MM.1S (cell line): Measurements from ENCODE around the gene HIPK2.

Experiments
- DNase-seq: peaks from one replicate; pipeline ENCODE4 v3.0.0-alpha.2; 2015
- H2AFZ ChIP-seq: fragments of 300-600 bp; sonication (generic); 2 replicates; pipeline ENCODE4 v1.6.0; 2016; ENCODE audit warnings: antibody characterized with exemption, low read length
- H3F3A ChIP-seq: fragments of 300-600 bp; sonication (generic); 2 replicates; pipeline ENCODE4 v1.6.1; 2016; ENCODE audit warnings: mild to moderate bottlenecking, antibody characterized with exemption, low read length, moderate library complexity, mixed read lengths; ENCODE audit not compliant: insufficient read depth
- H3K27ac ChIP-seq: fragments of 300-600 bp; sonication (generic); 2 replicates; pipeline ENCODE4 v1.5.1; 2016; ENCODE audit warnings: mild to moderate bottlenecking, low read length
- H3K27me3 ChIP-seq: fragments of 300-600 bp; sonication (generic); replicated peaks from 2 replicates; pipeline ENCODE4 v1.6.0; 2016; ENCODE audit warnings: low read length; ENCODE audit not compliant: insufficient read depth
- H3K36me3 ChIP-seq: fragments of 300-600 bp; sonication (generic); replicated peaks from 2 replicates; pipeline ENCODE4 v1.6.1; 2016; ENCODE audit warnings: mild to moderate bottlenecking, low read length, mixed read lengths; ENCODE audit not compliant: insufficient read depth
- H3K4me1 ChIP-seq: fragments of 300-600 bp; sonication (generic); 2 replicates; pipeline ENCODE4 v1.6.1; 2016; ENCODE audit warnings: low read length, mixed read lengths
- H3K4me2 ChIP-seq: fragments of 300-600 bp; sonication (generic); 2 replicates; pipeline ENCODE4 v1.6.0; 2016; ENCODE audit warnings: low read depth, low read length
- H3K4me3 ChIP-seq: fragments of 300-600 bp; sonication (generic); 2 replicates; pipeline ENCODE4 v1.5.1; 2016; ENCODE audit warnings: low read length, mixed read lengths
- H3K79me2 ChIP-seq: fragments of 300-600 bp; sonication (generic); 2 replicates; pipeline ENCODE4 v1.6.1; 2016; ENCODE audit warnings: mixed run types, low read length, mixed read lengths
- H3K9ac ChIP-seq: fragments of 300-600 bp; sonication (generic); 2 replicates; pipeline ENCODE4 v1.6.1; 2016; ENCODE audit warnings: low read length, mixed read lengths
- H3K9me2 ChIP-seq: fragments of 300-600 bp; sonication (generic); replicated peaks from 2 replicates; pipeline ENCODE4 v1.6.1; 2016; ENCODE audit warnings: mild to moderate bottlenecking, low read length, mixed read lengths; ENCODE audit not compliant: insufficient read depth
- H3K9me3 ChIP-seq: fragments of 300-600 bp; sonication (generic); replicated peaks from 2 replicates; pipeline ENCODE4 v1.6.1; 2016; ENCODE audit warnings: mild to moderate bottlenecking, low read length, mixed read lengths; ENCODE audit not compliant: insufficient read depth
- H4K20me1 ChIP-seq: fragments of 300-600 bp; sonication (generic); 2 replicates; pipeline ENCODE4 v1.6.1; 2016; ENCODE audit warnings: mild to moderate bottlenecking, low read length, moderate library complexity, mixed read lengths; ENCODE audit not compliant: insufficient read depth
- EZH2 ChIP-seq: fragments of 300-600 bp; sonication (generic); optimal IDR thresholded peaks from 2 replicates; pipeline ENCODE3; 2017; ENCODE audit warnings: low read depth, mild to moderate bottlenecking, antibody characterized with exemption, low read length, mixed read lengths
- EZH2phosphoT487 ChIP-seq: fragments of 300-600 bp; sonication (generic); IDR thresholded peaks from 2 replicates; pipeline ENCODE4 v1.6.1; 2018; ENCODE audit warnings: antibody characterized with exemption, low read length
- TF ChIP-seq, protein P1 (sequence below): fragments of 300-600 bp; sonication (generic); IDR thresholded peaks from 2 replicates; pipeline ENCODE4 v1.5.1; 2016; ENCODE audit warnings: antibody characterized with exemption, low read length, mixed read lengths

HIPK2 gene

DNA sequence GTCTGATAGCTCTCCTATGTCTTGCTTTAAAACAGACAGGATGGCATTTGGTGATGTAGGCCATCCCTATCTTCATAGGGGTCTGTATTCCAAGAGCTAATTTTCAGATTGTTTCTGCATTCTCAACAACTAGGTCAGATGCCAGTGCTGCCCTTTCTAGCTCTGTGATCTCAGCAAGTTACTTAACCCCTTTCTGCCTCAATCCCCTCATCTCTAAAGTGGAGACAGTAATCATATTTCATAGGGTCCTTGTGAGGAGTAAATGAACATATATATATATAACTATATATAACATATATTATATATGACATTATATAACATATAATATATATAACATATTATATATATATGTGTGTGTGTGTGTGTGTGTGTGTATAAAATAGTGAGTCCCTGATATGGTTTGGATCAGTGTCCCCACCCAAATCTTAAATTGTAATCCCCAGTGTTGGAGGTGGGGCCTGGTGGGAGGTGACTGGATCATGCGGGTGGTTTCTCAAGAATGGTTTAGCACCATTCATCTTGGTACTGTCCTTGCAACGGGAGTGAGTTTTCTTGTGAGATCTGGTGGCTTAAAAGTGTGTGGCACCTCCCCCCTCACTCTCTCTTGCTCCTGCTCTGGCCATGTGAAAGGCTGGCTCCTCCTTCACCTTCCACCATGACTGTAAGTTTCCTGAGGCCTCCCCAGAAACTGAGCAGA, 45.2 kb downstream of the HIPK2 start:
- Histone ChIP-seq H4K20me1 (no peaks in the 10 kb centered on the region), H3K27ac (no peak overlapping the region), H2AFZ (no peak overlapping the region), H3K9me2 (no peaks in the 10 kb centered on the region), H3K4me2 (peak overlapping the region; percentile 31; the same call in 1 of the 2 replicates), H3K79me2 (peaks cover 93% of the 10 kb centered on the region), H3K9me3 (no peaks in the 10 kb centered on the region), H3K36me3 (no peaks in the 10 kb centered on the region), H3K9ac (no peak overlapping the region), H3K4me3 (no peak overlapping the region), H3F3A (no peaks in the 10 kb centered on the region), H3K4me1 (0 out of 2 replicates have a peak, but pooled peaks cover 6% of the 10 kb centered on the region), H3K27me3 (no peaks in the 10 kb centered on the region)
- no peak for TF ChIP-seq EZH2
- TF ChIP-seq EZH2phosphoT487, result no peak
- TF ChIP-seq, protein P1, sequence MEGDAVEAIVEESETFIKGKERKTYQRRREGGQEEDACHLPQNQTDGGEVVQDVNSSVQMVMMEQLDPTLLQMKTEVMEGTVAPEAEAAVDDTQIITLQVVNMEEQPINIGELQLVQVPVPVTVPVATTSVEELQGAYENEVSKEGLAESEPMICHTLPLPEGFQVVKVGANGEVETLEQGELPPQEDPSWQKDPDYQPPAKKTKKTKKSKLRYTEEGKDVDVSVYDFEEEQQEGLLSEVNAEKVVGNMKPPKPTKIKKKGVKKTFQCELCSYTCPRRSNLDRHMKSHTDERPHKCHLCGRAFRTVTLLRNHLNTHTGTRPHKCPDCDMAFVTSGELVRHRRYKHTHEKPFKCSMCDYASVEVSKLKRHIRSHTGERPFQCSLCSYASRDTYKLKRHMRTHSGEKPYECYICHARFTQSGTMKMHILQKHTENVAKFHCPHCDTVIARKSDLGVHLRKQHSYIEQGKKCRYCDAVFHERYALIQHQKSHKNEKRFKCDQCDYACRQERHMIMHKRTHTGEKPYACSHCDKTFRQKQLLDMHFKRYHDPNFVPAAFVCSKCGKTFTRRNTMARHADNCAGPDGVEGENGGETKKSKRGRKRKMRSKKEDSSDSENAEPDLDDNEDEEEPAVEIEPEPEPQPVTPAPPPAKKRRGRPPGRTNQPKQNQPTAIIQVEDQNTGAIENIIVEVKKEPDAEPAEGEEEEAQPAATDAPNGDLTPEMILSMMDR, result no peak
- DNase-seq, result no peak

DNA sequence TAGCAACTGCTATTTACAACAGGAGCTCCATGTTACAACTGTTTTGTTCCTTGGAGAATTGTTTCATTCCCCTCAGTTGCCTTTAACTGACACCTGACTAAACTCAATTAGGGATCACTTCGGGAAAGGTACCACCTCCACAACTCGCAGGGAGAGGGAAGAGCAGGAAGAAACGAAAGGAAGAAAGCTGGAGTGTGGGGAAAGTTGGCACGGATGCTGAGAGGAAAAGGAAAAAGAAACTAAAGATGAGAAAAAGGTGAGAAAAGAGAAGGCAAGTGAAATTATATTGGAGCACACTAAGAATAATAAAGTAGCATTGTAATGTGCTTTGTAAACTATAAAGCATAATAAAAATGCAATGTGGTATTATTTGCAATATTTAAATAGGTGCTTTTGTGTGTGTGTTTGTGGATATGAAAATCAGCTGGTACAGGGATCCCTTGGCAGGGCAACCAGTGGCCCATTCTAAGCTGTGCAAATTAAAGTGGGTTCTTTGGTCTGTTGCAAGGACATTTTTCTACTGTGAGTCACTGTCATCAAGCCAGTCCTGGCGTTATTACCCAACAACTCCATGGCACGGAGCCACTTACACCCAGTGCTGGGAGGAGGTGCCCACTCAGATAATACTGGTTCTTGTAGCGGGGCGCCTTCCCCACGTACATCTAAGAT, 45.9 kb downstream of the HIPK2 start:
- Histone ChIP-seq H3K4me3 (peak overlapping the region; percentile 0; the same call in 1 of the 2 replicates), H4K20me1 (no peaks in the 10 kb centered on the region), H3K9me3 (no peaks in the 10 kb centered on the region), H3F3A (no peaks in the 10 kb centered on the region), H3K4me2 (peak overlapping the region; percentile 31; the same call in 1 of the 2 replicates), H3K79me2 (peaks cover 93% of the 10 kb centered on the region), H3K36me3 (no peaks in the 10 kb centered on the region), H2AFZ (no peak overlapping the region), H3K9me2 (no peaks in the 10 kb centered on the region), H3K27ac (peak overlapping the region; percentile 31; the same call in 1 of the 2 replicates), H3K27me3 (no peaks in the 10 kb centered on the region), H3K9ac (no peak overlapping the region), H3K4me1 (0 out of 2 replicates have a peak, but pooled peaks cover 6% of the 10 kb centered on the region)
- TF ChIP-seq, protein P1, result no peak
- TF ChIP-seq EZH2phosphoT487 (no peak), EZH2 (no peak)
- DNase-seq, result no peak

DNA sequence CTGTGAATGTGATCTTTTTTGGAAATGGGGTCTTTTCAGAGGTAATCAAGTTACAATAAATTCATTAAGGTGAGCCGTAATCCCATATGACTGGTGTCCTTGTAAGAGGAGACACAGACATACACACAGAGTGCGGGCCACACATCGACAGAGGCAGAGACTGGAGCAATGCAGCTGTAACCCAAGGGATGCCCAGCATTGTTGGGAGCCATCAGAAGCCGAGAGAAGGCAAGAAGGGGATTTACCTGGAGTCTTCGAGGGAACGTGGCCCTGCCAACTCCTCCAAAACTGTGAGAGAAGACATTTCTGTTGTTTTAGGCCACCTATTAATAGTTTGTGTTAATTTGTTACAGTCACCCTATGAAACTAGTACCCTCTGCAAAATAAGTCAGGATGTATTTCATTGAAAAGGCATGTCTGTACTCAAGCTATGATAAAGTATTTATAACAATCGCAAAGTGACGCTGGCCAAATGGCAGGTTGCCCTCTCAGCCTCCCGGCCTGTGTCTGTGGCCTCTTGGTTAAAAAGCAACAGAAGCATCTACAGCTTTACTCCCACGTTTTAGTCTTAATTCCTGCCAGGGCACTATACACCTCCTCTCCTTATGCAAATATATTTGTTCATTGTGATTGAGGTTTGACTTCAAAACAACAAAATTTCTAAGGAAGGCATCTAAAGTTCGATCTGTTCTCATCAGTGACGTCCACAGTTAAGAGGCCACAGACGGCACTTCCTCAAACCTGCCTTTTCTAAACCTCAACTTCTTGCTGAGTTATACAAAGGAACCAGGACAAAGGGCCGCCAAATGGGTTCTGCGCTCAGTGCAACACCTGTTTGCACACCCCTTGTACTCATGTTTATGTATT, 46.8 kb downstream of the HIPK2 start:
- peaks cover 93% of the 10 kb centered on the region for H3K79me2 ChIP-seq
- no peaks in the 10 kb centered on the region for H4K20me1 ChIP-seq

More for the DNA sequence above, 46.8 kb downstream of the HIPK2 start:
- H3K4me2 ChIP-seq, result peak overlapping the region; percentile 31; the same call in 1 of the 2 replicates
- no peak overlapping the region for H3K4me3 ChIP-seq
- H3K27me3 ChIP-seq, result no peaks in the 10 kb centered on the region
- peaks cover 3% of the 10 kb centered on the region; the same call in 1 of the 2 replicates for H3F3A ChIP-seq
- H3K9me2 ChIP-seq, result no peaks in the 10 kb centered on the region
- peak overlapping the region; percentile 31; the same call in 1 of the 2 replicates for H3K27ac ChIP-seq
- peak; percentile 58 for DNase-seq
- H2AFZ ChIP-seq, result no peak overlapping the region
- no peak overlapping the region for H3K9ac ChIP-seq
- H3K9me3 ChIP-seq, result no peaks in the 10 kb centered on the region
- H3K4me1 ChIP-seq, result peaks cover 13% of the 10 kb centered on the region; the same call in 1 of the 2 replicates
- TF ChIP-seq EZH2 (no peak), EZH2phosphoT487 (no peak)
- TF ChIP-seq, protein P1, result no peak
- no peaks in the 10 kb centered on the region for H3K36me3 ChIP-seq
